DMS114 treated with DMSO at 0.1 percent for 48 hours (cell line): ENCODE measurements around the gene TSHZ2.
"Not testable (repeated sequence)": the region's sequence is repeated elsewhere in the genome, so short reads cannot be mapped to it uniquely, and the experiment has no call there.

Experiments used
- DNase-seq: peaks from one replicate; lab custom pipeline; 2025; ENCODE audit not compliant: unreplicated experiment; lab: John Stamatoyannopoulos, UW

TSHZ2 gene

DNA sequence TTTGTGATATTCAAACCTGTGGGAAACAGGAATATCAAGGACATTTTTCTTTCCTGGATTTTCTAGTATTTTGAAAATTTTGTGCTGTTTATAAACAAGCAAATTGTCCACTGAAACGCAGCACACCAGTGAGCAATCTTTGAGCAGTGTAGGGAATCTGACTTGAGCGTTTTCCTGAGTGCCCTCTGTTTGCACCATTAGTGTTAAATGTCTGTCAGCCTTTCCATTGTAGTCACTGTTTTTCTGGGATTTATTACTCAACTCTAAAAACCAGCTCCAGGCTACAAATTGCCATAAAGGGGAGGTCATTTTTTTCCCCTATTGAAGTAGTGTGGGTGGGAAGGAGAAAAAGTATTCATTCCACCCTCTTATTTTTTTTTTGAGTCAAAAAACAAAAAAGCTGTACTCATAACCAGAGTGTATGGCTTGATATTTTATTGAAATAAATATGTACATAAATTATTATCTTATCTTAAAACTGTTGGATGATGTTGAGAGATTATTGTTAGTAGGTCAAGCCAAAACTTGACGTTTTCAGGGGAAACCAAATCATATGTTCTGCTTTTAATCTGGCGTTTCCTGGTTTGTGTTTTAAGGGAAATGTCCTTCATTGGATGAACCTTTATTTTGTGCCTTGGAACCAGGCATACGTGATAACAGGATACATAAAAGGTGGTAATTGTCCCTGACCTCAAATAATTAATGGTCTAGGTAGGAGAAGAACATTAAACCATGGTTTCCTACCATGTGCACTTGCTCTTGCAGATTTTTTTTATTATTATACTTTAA is 51.8 kb downstream of the TSHZ2 start:
- DNase-seq = no peak

DNA sequence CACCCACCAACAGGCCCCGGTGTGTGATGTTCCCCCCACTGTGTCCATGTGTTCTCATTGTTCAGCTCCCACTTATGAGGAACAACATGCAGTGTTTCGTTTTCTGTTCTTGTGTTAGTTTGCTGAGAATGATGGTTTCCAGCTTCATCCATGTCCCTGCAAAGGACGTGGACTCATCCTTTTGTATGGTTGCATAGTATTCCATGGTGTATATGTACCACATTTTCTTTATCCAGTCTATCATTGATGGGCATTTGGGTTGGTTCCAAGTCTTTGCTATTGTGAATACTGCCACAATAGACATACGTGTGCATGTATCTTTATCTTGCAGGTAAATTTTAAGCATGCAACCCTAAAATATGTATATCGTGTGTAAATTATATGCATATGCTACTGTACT is 52.5 kb downstream of the TSHZ2 start:
- DNase-seq = not testable (repeated sequence)

DNA sequence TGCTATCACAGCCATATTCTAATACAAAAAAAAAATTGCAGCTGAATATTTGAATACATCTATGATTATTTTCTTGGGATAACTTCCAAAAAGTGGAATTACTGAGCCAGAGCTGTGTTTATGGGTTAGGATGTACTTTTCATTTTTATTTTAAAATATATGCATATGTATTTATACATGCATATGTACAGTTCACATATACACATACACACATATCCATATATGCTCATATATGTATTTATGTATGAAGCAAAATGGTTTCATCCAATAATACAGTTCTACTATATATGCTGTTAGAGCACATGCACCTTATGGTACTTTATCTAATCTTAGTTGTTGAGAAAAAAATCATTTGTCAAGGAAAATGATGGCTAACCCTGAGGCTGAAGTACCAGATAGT is 54.9 kb downstream of the TSHZ2 start:
- DNase-seq = no peak

DNA sequence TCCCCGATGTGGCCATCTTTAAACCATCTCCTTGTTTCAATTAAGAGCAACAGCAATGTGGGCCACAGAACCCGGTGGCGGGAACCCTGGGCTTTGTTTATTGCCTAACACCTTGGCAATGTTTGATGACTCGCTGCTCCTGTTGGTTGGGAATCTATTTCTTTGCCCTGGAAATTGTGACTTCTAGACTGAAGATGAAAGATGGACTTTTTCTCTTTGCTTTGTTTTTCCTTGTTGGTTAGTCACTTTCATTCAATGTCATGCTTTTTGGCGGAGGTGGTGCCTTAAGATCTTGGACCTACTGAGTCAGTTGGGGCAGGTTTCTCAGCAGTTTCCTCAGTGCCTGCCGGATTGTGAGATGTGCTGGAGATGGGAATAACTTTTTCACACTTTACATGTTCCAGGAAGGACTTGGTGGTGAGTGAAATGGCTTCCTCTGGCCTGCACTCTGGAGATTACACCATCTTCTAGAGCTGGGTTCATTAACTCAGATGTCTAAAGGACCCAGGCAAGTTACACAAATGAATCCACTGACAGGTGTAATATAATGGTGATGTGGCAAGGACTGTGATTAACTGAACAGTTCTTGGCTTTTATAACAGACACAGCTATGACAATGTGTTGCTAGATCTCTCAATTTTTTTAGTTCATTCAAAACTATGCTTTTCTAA is 56.3 kb downstream of the TSHZ2 start:
- no peak for DNase-seq

DNA sequence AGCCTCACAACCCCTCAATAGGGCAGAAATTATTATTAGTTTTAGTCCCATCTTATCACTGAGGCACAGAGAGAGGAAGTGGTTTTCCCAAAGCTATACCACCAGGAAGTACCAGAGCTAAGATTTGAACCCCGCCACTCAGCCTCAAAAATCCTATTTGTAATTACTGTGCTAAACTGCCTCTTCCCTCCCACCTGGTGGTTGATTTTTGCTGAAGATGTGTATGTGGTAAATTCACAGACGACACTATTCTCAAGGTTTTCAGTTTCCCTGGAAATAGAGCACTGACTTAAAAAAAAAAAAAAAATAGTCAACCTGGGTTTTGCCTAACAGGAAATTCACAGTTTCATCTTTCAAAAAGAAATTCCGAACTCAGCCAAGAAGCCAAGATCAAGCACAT is 57.9 kb downstream of the TSHZ2 start:
- DNase-seq = no peak

DNA sequence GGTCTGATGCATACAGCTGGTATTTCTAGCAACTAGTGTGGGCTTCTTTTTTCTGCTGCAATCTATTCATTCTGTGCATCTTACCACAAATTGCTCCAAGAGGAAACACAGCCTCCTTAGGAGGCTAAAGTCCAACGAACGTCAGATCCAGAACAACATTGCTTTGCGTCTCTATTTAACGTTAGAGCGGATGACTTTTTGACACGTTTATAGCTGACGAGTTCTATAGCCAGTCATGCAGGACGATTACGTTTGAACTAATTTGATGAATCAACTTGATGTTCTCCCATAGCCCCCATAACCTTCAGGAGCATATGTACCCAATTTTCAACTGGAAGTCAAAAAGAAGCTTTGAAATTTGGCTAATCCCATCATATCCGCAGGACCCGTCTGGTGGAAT is 59.9 kb downstream of the TSHZ2 start:
- no peak for DNase-seq

DNA sequence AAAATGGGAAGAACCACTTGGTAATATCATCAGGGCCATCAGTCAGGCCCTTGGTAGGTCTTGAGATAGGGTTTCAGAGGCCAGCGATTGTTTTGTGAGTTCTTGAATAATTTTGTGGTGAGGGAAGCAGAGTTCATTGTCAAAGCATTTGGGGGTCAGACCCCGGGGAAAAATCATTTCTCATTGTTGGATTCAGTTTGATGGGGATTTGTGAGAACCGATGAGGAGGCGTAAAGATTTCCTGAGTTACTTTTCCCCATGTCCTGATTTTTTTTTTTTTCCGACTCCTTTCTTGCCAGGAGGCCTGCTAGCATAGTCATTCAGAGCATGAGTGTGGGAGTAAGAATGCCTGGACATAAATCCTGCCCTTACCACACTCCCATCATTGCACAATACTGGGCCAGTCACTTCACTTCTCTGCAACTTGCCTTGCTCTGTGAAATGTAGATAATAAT is 60.3 kb downstream of the TSHZ2 start:
- DNase-seq = no peak

DNA sequence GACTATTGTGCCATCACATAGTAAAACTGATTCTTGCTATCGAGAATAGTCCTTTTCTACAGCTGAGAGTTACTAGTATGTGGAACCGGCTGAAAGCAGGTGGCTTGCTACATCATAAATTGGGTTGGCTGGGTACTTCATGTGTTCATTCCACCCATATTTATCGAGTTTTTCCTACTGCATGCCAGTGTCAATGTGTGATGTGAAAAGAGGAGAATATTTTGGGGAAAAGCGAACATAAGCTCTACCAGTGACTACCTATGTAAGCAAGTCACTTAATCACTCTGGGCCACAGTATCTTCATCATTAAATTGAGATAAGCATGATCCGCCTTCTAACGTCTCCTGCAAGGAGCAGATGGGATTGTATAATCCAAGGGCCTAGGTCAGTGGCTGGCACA is 61.0 kb downstream of the TSHZ2 start:
- DNase-seq = no peak

DNA sequence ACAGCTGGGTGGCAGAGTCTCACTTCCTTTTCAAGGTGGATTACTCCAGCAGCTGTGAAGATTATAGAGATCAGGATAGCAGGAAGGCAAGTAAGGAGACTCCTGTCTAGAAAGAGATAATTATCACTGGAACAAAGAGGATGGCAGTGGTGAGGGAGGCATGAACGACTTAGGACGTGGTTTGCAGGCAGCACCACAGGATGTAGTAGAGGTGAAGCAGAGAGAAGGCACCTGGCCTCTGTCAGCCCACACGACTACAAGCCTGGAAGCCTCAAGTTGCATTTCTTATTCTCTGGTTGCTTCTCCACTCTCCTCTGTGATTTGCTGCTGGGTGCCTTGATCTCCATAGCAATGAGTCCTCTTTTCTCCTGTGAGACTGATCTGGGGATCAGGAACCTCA is 62.7 kb downstream of the TSHZ2 start:
- no peak for DNase-seq

DNA sequence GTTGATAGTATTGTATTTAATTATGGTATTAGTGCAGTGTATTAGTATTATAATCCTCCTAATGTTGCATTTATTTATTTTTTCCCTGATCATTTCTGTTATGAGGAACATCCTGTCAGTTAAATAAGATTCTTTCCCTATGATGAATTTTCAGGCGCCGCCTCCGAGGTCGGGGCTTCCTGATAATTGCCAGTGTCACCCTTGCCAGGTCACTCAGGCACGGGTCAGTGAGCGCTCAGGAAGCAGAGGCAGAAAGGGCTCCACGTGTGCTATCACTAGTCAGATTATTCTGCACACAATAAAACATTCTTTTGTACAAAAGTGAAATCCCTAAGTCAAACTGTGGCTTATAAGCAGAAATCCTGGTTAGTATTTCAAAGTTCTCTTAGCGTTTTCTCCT is 64.8 kb downstream of the TSHZ2 start:
- DNase-seq = no peak

DNA sequence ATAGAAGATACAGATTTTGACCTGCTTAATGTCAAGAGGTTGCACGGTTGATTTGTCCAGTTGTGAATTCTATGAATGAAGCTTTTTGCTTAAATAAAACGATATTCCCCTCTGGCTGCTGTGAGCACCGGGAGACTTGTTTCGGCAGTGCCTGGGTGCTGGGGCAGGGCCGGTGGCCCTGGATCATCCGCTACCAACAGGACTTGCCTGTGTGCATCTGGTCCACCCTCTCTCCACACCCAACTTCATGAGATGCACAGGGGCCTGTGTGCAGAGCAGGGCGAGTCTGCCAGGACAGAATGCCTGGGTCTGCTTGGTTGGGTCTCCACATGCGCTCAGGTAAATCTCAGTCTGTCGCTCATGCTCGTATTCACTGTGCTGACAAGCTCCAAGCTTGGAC is 65.5 kb downstream of the TSHZ2 start:
- no peak for DNase-seq

DNA sequence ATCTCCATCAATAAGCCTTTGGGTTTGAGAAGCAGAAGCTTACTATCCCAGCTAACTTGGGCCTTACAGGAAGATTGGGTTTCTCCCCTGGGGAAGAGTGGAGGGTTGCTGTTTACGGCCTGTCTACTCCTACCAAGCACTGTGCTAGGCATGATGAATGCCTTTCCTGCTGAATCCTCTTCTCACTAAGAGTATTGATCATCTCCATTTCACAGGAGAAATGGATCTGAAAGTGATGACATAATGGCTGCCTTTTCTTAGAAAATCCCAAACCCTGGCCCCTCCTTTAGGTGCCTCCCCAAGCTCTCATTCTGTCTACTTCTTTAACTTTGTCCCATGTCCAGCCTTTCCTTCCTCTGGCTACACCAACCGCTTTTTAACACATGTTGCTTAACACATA is 66.1 kb downstream of the TSHZ2 start:
- DNase-seq = no peak

DNA sequence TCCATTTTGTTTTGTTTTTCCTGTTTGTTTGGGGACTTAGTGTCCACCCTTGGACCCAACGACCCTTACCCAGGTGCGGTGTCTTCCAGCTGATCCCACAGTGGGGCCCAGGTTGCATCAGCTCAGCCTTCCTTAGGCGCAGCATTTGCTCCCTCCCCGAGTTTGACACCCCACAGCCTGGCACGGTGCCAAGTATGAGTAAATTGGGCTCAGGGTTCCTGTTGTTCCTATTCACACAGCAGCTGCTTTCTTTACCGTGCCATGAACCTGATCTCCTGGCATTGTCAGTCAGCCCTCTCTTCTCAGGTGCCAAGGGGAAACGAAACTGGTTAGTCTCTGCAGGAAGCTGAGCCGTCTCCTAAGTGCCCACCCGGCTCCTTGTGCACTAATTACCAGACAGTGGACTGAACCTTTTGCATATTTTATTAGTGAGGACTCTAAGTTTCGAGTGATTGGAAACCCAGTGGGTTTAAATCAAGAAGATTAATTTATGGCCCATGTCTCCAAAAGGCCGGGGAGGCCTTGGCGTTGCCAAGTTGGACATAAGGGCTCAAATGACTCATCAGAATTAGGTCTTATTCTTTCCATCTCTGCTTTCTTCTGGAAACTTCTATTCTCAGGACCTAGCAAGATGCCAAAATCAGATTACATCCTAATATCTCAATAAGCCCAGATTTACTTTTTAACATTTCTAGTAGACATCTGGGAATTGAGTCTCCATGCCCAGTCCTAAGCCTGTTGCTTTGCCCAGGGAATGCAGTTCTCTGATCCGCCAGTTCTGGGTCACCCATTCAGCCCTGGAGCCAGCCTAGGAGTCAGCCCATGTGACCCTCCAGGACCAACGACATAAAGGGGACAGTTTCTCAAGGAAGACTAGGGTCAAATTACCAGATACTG is 68.8 kb downstream of the TSHZ2 start:
- DNase-seq = no peak

DNA sequence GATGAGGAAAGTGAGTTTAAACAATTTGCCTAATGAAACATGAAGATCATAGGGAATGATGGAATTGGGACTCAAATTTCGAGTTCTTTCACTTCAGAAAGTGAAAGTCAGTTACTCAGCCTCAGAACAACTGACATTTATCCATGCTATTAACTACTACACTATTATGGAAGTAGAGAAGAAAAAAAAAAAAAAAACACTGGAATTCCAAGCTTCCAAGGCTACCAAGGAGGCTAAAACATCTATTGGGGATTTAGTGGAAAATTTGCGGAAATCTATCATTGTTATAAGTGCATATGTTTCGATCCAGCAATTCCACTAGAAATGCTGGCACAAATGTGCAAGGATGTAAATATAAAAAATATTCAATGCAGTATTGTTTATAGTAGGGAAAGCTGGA is 70.4 kb downstream of the TSHZ2 start:
- no peak for DNase-seq

DNA sequence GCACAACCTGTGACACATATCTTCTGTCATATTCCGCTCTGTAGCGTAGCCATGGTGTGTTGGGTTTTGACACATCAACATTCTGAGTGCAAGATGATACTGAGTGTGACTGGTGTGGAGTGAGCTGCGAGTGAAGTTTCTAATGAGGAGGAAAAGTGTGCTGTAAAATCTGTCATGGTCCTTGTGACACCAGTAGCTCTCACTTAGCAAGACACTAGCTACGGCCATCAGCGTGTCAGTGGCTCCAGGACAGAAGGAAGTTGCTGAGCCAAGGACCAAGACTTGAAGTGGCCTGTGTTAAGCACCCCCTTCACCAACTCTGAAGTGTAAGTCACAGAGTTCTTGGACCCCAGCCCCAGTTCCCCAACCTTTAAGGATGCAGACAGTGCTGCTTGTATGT is 72.1 kb downstream of the TSHZ2 start:
- no peak for DNase-seq

DNA sequence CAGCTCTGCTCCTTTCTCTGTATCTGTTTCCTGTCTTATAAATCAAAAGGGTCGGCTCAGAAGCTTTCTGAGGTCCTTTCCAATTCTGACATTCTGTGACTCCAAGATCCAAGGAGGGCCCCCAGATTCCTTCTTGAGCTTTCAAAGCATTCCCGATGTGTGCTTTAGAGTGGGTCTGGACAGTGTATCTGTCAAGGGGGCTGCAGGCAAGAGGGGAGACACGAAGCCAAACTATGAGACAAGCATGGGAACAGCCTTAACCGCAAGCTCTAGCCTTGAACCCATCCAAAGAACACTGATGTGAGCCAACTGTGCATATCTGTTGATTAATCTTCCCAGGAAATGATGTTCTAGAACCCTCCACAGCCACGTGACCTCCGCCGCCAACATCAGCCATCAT is 73.8 kb downstream of the TSHZ2 start:
- no peak for DNase-seq

DNA sequence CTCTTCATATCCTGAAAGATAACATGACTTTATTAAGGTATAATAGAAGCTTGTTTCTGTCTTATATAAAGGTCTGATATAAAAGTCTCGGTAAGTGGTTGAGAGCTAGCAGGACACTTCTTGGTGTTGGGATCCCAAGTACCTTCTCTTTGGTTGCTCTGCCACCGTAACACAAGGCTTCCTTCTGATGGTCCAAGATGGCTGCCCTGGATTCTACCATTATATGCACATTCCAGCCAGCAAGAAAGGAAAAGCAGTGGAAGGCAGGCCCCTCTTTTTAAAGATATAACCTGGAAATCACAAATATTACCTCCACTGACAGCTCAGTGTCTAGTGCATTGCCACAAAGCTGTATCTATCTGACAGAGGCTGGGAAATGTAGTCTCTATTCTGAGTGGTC is 75.0 kb downstream of the TSHZ2 start:
- DNase-seq = no peak

DNA sequence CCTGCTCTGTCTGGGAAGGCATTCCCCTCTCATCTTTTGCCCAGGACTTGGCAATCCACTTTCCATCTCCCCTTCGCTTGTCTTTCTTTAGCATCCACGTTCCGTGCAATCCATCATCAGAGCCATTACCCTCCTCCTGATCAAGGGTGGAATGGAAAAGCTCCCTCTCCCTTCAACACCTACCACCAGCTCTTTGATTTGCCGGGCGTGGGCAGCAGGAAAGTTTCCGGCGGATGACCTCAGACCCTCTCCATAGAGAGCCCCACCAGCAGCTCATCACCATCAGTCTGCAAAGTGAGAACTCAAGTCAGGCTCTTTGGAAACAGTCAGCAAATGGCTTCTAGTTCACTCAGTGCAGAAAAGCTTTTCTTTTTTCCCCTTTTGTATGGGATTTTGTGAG is 76.2 kb downstream of the TSHZ2 start:
- DNase-seq = no peak

DNA sequence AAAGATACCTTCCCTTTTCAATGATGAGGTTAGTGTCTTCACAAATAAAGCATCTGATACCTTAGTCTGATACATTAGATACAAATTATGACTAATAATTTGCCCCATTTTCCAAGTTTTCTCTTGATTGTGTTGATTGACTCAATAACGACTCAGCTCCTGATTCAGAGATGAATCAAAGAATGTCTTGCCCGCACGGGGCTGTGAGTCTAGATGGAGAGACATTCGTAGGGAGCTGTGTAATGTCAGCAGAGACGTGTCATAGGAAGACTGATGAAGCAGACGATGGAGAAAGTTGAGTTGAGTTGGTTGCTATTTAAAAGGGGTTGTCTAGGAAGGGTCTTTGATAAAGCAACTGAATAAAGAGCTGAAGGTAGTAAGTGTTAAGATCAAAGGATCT is 78.2 kb downstream of the TSHZ2 start:
- no peak for DNase-seq

DNA sequence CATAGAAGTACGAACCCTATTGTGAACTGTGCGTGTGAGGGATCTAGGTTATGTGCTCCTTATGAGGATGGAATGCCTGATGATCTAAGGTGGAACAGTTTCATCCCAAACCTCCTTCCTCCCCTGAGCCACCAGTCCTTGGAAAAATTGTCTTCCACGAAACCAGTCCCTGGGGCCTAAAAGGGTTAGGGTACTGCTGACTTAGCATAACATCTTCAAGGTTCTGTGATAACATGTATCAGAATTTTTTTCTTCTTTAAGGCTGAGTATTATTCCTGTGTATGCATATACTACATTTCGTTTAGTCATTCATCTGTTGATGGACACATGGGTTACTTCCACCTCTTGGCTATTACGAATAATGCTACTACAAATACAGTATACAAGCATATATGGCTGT is 80.2 kb downstream of the TSHZ2 start:
- DNase-seq = no peak

DNA sequence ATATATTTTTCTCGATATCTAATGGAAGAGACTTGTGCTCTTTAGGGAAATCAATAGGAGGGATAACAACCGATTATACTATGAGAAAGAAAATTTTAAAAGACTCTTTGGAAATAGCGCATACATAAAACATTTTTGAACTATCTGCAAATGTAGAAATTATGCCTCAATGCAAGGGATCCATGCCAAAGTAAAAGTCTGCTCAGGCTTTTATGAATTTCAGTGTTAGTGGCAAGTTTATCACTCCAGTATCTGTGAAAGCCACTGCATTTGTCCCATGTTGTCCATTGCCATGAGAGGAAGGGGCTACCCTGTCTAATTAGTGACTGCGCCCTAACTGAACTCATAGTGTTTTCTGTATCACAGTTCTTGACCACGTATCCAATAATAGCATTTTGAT is 81.4 kb downstream of the TSHZ2 start:
- DNase-seq = no peak
